GM12892 (cell line): Measurements from ENCODE around the gene GNB1L.

ENCODE experiments used
- POLR2A ChIP-seq: IDR thresholded peaks from 2 replicates; pipeline ENCODE4 v1.6.1; 2011; ENCODE audit warnings: low read depth, low read length, control low read depth
- POLR2AphosphoS5 ChIP-seq: IDR thresholded peaks from 2 replicates; pipeline ENCODE4 v1.6.1; 2011; ENCODE audit warnings: low read depth, low read length, control low read depth
- TAF1 ChIP-seq: IDR thresholded peaks from 2 replicates; pipeline ENCODE4 v1.6.1; 2011; ENCODE audit warnings: low read depth, mild to moderate bottlenecking, control low read depth, low read length, borderline replicate concordance

- no peak for TF ChIP-seq POLR2A
- no peak for TF ChIP-seq POLR2AphosphoS5
- no peak for TF ChIP-seq TAF1
These were observed 32.2 kb downstream of the GNB1L start for GRCh38 chr22:19822301-19823117.
